ENCODE measurements around the gene ANTXR1.

ANTXR1 gene

DNA sequence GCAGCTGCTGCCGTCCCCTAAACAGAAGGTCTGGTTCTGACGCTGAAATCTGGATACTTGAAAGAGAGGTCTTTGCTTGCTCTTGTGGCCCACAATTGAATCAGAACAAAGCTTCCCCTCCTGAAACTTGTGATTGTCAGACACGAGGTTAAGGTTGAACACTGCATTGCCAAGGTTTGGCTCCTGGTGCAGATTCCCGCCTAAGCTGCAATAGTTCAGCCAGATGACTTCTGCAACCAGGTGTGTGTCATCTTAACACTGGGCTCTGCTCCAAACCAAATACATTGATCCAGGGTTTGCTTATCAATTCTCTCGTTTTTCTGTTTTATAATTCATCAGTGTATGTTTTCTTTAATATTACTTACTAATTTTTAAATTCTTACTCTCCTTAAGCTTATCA is 23.9 kb upstream of the ANTXR1 start:
- TF ChIP-seq, protein P1, sequence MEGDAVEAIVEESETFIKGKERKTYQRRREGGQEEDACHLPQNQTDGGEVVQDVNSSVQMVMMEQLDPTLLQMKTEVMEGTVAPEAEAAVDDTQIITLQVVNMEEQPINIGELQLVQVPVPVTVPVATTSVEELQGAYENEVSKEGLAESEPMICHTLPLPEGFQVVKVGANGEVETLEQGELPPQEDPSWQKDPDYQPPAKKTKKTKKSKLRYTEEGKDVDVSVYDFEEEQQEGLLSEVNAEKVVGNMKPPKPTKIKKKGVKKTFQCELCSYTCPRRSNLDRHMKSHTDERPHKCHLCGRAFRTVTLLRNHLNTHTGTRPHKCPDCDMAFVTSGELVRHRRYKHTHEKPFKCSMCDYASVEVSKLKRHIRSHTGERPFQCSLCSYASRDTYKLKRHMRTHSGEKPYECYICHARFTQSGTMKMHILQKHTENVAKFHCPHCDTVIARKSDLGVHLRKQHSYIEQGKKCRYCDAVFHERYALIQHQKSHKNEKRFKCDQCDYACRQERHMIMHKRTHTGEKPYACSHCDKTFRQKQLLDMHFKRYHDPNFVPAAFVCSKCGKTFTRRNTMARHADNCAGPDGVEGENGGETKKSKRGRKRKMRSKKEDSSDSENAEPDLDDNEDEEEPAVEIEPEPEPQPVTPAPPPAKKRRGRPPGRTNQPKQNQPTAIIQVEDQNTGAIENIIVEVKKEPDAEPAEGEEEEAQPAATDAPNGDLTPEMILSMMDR (IDR thresholded peaks at IDR 0.05; ENCODE audit: insufficient read depth, low read depth, low read length, missing control alignments) = no peak
- H3K4me3 ChIP-seq (ENCODE audit: low read depth, low read length) = no peak overlapping the region
- no peak for DNase-seq (ENCODE audit: low read depth)

DNA sequence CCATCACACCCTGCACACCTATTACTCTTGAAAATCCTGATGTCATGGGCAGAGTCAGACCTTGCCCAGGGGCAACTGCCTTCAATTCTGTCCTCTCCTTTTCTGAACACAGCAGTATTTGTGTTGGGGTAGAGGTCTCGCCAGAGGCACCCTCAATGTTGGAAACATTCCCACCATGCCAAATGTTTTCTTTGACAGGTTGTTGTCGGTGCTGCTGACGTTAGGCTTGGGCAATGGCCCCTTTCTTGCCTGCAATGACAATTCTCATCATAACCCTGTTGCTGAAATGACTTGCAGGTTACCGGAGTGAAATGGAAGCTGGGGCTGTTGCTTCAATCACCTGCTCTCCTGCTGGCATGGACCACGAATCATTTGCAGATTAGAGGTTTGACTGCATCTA is 20.6 kb upstream of the ANTXR1 start:
- TF ChIP-seq, protein P1 (IDR thresholded peaks at IDR 0.05; ENCODE audit: insufficient read depth, low read depth, low read length, missing control alignments) = no peak
- DNase-seq (ENCODE audit: low read depth) = no peak

DNA sequence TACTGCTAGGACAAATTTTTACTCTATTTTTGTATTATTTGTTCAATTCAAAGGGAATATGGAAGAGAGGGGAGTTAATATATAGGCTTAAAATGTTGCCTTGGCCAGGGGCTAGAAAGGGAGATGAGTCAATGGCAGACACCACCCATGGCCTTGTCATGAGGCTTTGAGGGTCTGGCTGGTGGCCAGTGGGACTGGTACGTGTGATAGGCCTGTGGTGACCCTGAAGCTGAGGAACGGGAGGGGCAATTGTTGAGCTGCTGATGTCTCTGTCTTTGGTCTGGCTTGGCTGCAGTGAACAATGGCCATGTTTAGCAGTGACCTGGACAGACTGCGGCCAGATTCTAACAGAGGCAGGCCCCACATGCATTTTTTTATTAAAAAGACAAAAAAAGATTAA is 20.0 kb upstream of the ANTXR1 start:
- H3K4me3 ChIP-seq (ENCODE audit: low read depth, low read length) = no peak overlapping the region
- no peak for DNase-seq (ENCODE audit: low read depth)
- TF ChIP-seq, protein P1 (IDR thresholded peaks at IDR 0.05; ENCODE audit: insufficient read depth, low read depth, low read length, missing control alignments) = no peak

More for the DNA sequence above, 20.6 kb upstream of the ANTXR1 start:
- H3K4me3 ChIP-seq (ENCODE audit: low read depth, low read length) = no peak overlapping the region

DNA sequence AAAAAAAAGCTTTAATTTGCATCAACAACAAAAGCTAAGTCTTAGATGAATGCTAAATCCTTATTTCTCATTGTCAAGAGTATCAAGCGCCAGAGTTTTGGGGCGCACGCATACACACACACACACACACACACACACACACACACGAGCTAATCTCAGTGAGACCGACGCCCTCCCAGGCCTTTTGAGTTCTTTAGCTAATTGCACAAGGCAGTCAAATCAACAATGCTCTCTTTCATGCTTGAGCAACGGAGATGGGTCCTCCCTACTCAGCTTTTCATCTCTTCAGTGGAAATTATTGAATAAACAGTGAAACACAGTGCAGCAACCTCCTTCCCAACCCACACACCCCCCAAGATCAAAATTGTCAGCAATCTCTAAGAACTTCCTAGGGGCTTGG is 19.3 kb upstream of the ANTXR1 start:
- no peak for DNase-seq (ENCODE audit: low read depth)
- no peak overlapping the region for H3K4me3 ChIP-seq (ENCODE audit: low read depth, low read length)
- TF ChIP-seq, protein P1 (IDR thresholded peaks at IDR 0.05; ENCODE audit: insufficient read depth, low read depth, low read length, missing control alignments) = no peak

DNA sequence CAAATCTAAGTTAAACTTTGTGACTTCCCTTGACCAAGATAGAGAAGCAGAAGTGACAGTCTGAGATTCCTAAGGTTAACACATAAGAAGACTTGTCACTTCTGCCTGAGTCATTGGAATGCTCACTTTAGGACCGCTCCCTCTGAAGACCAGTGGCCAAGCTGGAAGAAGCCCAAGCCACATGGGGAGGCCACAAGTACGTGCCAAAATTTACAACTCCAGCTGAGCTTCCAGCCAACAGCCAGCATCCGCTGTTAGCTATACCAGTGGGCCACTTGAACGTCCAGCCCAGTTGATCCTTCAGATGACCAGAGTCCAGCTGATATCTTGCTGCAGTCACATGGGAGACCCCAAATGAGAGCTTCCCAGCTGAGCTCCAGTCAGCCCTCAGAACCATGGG is 18.1 kb upstream of the ANTXR1 start:
- H3K4me3 ChIP-seq (ENCODE audit: low read depth, low read length) = no peak overlapping the region
- TF ChIP-seq, protein P1 (IDR thresholded peaks at IDR 0.05; ENCODE audit: insufficient read depth, low read depth, low read length, missing control alignments) = no peak
- no peak for DNase-seq (ENCODE audit: low read depth)

DNA sequence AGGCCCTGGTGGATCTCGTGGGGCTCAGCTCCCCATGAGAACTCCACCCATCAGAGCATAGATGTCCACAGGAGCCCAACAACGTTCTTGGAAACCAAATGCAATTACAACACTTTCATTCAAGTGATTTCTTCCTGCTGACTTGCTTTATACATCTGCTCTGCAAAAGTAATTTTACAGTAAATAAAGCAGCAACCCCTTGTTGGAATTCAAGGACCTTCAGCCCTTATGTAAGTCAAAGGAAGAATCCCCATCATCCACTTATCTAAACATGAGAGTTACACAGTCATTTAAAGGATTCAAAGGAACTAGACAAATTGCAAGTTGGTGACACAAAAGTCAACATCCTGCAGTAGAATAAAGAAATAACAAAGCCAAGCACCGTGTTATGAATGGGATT is 17.1 kb upstream of the ANTXR1 start:
- no peak overlapping the region for H3K4me3 ChIP-seq (ENCODE audit: low read depth, low read length)
- DNase-seq (ENCODE audit: low read depth) = no peak
- TF ChIP-seq, protein P1 (IDR thresholded peaks at IDR 0.05; ENCODE audit: insufficient read depth, low read depth, low read length, missing control alignments) = no peak

DNA sequence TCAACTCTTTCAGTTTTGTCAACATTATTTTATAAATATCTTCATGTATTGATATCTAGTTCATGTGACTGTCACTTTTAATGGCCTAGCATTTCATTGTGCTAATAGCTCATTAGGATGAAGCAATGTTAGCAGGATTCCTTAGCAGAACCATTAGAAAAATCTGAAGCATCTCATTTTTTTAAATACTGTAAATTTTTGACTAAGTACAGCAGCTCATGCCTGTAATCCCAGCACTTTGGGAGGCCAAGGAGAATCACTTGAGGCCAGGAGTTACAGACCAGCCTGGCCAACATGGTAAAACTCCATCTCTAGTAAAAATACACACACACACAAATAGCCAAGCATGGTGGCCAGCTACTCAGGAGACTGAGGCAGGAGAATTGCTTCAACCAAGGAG is 15.6 kb upstream of the ANTXR1 start:
- DNase-seq (ENCODE audit: low read depth) = no peak
- H3K4me3 ChIP-seq (ENCODE audit: low read depth, low read length) = no peak overlapping the region
- TF ChIP-seq, protein P1 (IDR thresholded peaks at IDR 0.05; ENCODE audit: insufficient read depth, low read depth, low read length, missing control alignments) = no peak

All from GM12865 (cell line).